Endodermal cell (in vitro differentiated cells): Measurements from ENCODE around the gene CDK13. TPM values are rescaled to one million over a fixed set of nuclear protein-coding genes. Genes with fewer than 3 reads are reported as not detected.

Experiments used
- DNase-seq: peaks from one replicate; pipeline ENCODE4 v3.0.0-alpha.2; 2017
- H3K27ac ChIP-seq: 2 replicates; pipeline ENCODE4 v1.5.1; 2013; ENCODE audit warnings: mild to moderate bottlenecking, low read depth, low read length, moderate library complexity
- H3K27me3 ChIP-seq: 2 replicates; pipeline ENCODE4 v1.6.1; 2013; ENCODE audit warnings: mild to moderate bottlenecking, low read length, moderate library complexity; ENCODE audit not compliant: insufficient read depth, control insufficient read depth, poor library complexity, severe bottlenecking
- H3K36me3 ChIP-seq: 2 replicates; pipeline ENCODE4 v1.7.0; 2013; ENCODE audit warnings: mild to moderate bottlenecking, low read length, moderate library complexity; ENCODE audit not compliant: control insufficient read depth, insufficient read depth
- H3K4me1 ChIP-seq: one replicate; pipeline ENCODE4 v1.7.0; 2013; ENCODE audit warnings: low read length; ENCODE audit not compliant: control insufficient read depth, insufficient read depth
- H3K4me3 ChIP-seq: 2 replicates; pipeline ENCODE4 v1.5.1; 2013; ENCODE audit warnings: mild to moderate bottlenecking, low read length, moderate library complexity
- H3K9ac ChIP-seq: 2 replicates; pipeline ENCODE4 v1.6.1; 2013; ENCODE audit warnings: mild to moderate bottlenecking, low read length, moderate library complexity; ENCODE audit not compliant: poor library complexity, severe bottlenecking; ENCODE audit errors: extremely low read depth
- H3K9me3 ChIP-seq: 2 replicates; pipeline ENCODE4 v1.6.1; 2013; ENCODE audit warnings: mild to moderate bottlenecking, low read length, moderate library complexity; ENCODE audit not compliant: control insufficient read depth
- H3K27ac Mint-ChIP-seq: 2 replicates; pipeline ENCODE4 v1.8.0; 2020; ENCODE audit warnings: mixed read lengths
- H3K27me3 Mint-ChIP-seq: 2 replicates; pipeline ENCODE4 v1.8.0; 2021; ENCODE audit warnings: mild to moderate bottlenecking, mixed read lengths; ENCODE audit not compliant: insufficient read depth
- H3K36me3 Mint-ChIP-seq: 2 replicates; pipeline ENCODE4 v1.8.0; 2020; ENCODE audit warnings: low read depth, mixed read lengths
- H3K4me1 Mint-ChIP-seq: 2 replicates; pipeline ENCODE4 v1.8.0; 2020; ENCODE audit warnings: mixed read lengths
- H3K4me3 Mint-ChIP-seq: 2 replicates; pipeline ENCODE4 v1.8.0; 2020; ENCODE audit warnings: mild to moderate bottlenecking, moderate library complexity, mixed read lengths
- H3K9me3 Mint-ChIP-seq: 2 replicates; pipeline ENCODE4 v1.8.0; 2020; ENCODE audit warnings: mild to moderate bottlenecking, mixed read lengths
- WGBS, 2 experiments: methylation state at CpG; one replicate each; pipeline versions ENCODE4 v1.1.5 to v1.1.7; 2013; ENCODE audit warnings: missing lambda C conversion rate in 2 of 2, mixed read lengths in 1 of 2; ENCODE audit not compliant: insufficient coverage in 1 of 2, insufficient read length in 1 of 2; 5-methylcytosine and 5-hydroxymethylcytosine counted together
- total RNA-seq, 2 donors: library from RNA; stranded (reverse); fragmentation: NEBNext Ultra II Directional in 1 of 2; extraction: Animal tissue kit (Norgen Biotek cat#: 25700) in 1 of 2; gene quantifications; 2 replicates in 1 of 2; 3 replicates in 1 of 2; pipeline ENCODE4 v1.2.1, GENCODE V29; 2021
- TF ChIP-seq, protein P1 (sequence below): fragments of 200-600 bp; sonication (generic); conservative IDR thresholded peaks from 2 replicates; pipeline ENCODE4 v1.5.0; 2021; ENCODE audit warnings: antibody characterized with exemption, mild to moderate bottlenecking

Gene CDK13
- total RNA-seq, 2 donors from 2014 or later, result 60.8 to 77.7 TPM

DNA sequence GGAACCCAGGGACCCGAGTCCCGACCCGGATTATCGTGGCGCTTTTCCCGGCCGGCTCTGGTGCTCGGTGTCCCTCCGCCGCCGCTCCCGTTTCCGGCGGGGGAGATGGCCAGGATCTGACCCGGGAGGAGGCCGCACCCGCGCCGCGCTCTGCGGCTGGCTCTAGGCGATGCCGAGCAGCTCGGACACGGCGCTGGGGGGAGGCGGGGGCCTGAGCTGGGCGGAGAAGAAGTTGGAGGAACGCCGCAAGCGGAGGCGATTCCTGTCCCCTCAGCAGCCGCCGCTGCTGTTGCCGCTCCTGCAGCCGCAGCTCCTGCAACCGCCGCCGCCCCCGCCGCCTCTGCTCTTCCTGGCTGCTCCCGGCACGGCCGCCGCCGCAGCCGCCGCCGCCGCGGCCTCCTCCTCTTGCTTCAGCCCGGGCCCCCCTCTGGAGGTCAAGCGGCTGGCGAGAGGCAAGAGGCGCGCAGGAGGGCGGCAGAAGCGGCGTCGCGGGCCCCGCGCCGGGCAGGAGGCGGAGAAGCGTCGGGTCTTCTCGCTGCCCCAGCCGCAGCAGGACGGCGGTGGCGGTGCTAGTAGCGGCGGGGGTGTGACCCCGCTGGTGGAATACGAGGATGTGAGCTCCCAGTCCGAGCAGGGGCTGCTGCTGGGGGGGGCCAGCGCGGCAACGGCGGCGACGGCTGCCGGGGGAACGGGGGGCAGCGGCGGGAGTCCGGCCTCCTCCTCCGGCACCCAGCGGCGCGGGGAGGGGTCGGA lies 593 bp downstream of the CDK13 start:
- Mint-ChIP-seq H3K9me3 (no peaks in the 10 kb centered on the region), H3K27ac (peak overlapping the region; percentile 70), H3K4me1 (peaks cover 13% of the 10 kb centered on the region), H3K36me3 (peaks cover 5% of the 10 kb centered on the region), H3K4me3 (peak overlapping the region; percentile 96), H3K27me3 (no peaks in the 10 kb centered on the region)
- Histone ChIP-seq H3K27me3 (no peaks in the 10 kb centered on the region), H3K36me3 (peaks cover 5% of the 10 kb centered on the region), H3K9me3 (no peaks in the 10 kb centered on the region), H3K9ac (peak overlapping the region; percentile 93), H3K27ac (peak overlapping the region; percentile 95), H3K4me3 (peak overlapping the region; percentile 94), H3K4me1 (no peaks in the 10 kb centered on the region)
- TF ChIP-seq, protein P1, sequence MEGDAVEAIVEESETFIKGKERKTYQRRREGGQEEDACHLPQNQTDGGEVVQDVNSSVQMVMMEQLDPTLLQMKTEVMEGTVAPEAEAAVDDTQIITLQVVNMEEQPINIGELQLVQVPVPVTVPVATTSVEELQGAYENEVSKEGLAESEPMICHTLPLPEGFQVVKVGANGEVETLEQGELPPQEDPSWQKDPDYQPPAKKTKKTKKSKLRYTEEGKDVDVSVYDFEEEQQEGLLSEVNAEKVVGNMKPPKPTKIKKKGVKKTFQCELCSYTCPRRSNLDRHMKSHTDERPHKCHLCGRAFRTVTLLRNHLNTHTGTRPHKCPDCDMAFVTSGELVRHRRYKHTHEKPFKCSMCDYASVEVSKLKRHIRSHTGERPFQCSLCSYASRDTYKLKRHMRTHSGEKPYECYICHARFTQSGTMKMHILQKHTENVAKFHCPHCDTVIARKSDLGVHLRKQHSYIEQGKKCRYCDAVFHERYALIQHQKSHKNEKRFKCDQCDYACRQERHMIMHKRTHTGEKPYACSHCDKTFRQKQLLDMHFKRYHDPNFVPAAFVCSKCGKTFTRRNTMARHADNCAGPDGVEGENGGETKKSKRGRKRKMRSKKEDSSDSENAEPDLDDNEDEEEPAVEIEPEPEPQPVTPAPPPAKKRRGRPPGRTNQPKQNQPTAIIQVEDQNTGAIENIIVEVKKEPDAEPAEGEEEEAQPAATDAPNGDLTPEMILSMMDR, result no peak
- peak; percentile 74 for DNase-seq
- WGBS, 2 experiments, result 0% methylated on average over 29 to 93 of the region's 93 CpGs

DNA sequence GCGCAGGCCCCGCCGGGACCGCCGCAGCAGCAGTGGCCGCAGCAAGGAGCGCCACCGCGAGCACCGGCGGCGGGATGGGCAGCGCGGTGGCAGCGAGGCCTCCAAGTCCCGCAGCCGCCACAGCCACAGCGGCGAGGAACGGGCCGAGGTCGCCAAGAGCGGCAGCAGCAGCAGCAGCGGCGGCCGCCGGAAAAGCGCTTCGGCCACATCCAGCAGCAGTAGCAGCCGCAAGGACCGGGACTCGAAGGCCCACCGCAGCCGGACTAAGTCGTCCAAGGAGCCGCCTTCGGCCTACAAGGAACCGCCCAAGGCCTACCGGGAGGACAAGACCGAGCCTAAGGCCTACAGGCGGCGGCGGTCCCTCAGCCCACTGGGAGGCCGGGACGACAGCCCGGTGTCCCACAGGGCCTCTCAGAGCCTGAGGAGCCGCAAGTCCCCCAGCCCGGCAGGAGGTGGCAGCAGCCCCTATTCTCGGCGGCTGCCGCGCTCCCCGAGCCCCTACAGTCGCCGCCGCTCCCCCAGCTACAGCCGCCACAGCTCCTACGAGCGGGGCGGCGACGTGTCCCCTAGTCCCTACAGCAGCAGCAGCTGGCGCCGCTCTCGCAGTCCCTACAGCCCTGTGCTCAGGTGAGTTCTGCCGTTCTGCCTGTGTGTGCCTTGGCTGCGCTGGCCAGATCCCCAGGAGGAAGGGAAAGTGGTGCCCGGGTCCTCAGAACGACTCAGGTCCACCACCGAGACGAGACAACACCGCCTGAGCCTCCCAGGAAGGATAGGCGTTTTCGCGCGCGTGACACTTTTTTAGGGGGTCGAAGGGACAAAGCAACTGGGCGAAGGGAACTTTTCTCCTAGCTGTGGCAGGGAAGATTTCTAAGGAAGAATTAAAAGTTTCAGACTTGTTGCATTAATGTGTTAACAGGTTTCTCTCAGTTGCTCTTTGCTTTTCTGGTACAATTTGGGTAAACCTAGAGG lies 1.5 kb downstream of the CDK13 start:
- peak overlapping the region; percentile 95 for H3K27ac ChIP-seq

DNA sequence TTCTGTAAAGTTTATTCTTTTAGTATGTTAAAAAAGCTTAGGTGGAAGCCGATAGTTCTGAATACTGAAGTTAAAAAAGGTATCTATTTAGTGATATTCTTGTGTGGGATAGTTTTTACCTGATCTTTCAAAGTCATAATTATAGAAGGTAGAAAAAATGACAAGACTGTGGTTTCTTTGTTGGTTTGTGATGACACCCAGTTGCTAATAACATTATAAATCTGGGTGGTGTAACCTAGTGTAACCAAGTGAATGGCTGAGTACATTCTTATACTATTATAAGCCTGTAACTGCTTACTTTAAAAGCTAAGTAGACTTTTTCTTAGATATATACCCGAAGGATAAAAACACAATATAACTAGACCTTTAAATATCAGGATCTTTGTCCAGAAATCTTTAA lies 2.3 kb downstream of the CDK13 start:
- H3K36me3 Mint-ChIP-seq, result peaks cover 13% of the 10 kb centered on the region
- Histone ChIP-seq H3K27ac (no peak overlapping the region), H3K9me3 (no peaks in the 10 kb centered on the region), H3K36me3 (peaks cover 10% of the 10 kb centered on the region), H3K27me3 (no peaks in the 10 kb centered on the region), H3K4me3 (peak overlapping the region; percentile 94), H3K9ac (peak overlapping the region; percentile 93), H3K4me1 (no peaks in the 10 kb centered on the region)
- H3K27me3 Mint-ChIP-seq, result no peaks in the 10 kb centered on the region
- no peak for DNase-seq
- TF ChIP-seq, protein P1, result no peak
- H3K4me1 Mint-ChIP-seq, result peaks cover 14% of the 10 kb centered on the region
- no peaks in the 10 kb centered on the region for H3K9me3 Mint-ChIP-seq
- WGBS, 2 experiments, result 15 to 19% methylated on average over 1 of the region's 2 CpGs
- H3K4me3 Mint-ChIP-seq, result peak overlapping the region; percentile 96
- H3K27ac Mint-ChIP-seq, result peak overlapping the region; percentile 93

More for the DNA sequence above, 1.5 kb downstream of the CDK13 start:
- Mint-ChIP-seq H3K27ac (peak overlapping the region; percentile 93), H3K9me3 (no peaks in the 10 kb centered on the region), H3K4me1 (peaks cover 13% of the 10 kb centered on the region), H3K4me3 (peak overlapping the region; percentile 96), H3K36me3 (peaks cover 9% of the 10 kb centered on the region), H3K27me3 (no peaks in the 10 kb centered on the region)
- Histone ChIP-seq H3K9me3 (no peaks in the 10 kb centered on the region), H3K27me3 (no peaks in the 10 kb centered on the region), H3K36me3 (peaks cover 5% of the 10 kb centered on the region), H3K4me3 (peak overlapping the region; percentile 94), H3K9ac (peak overlapping the region; percentile 93), H3K4me1 (no peaks in the 10 kb centered on the region)
- TF ChIP-seq, protein P1, result peak; percentile 67
- WGBS, 2 experiments, result 0 to 1% methylated on average over 30 to 79 of the region's 79 CpGs
- peak; percentile 88 for DNase-seq
